Measurements from ENCODE around the gene NTN1. TPM values are rescaled to one million over a fixed set of nuclear protein-coding genes. Genes with fewer than 3 reads are reported as not detected.
A peak's percentile ranks its signal among the peaks of the same experiment; 100 is the strongest.

The NTN1 gene
- total RNA-seq, 2 donors from 2014 or later: 68.8 to 79.0 TPM

- DNase-seq (ENCODE audit: low spot score): no peak
Measured at GRCh38 chr17:9241371-9241712, 220.0 kb downstream of the NTN1 start.

GRCh38 chr17:9241774-9242496 lies 220.6 kb downstream of the NTN1 start:
- H3K4me3 ChIP-seq: peak overlapping the region; percentile 15
- peaks cover 34 to 81% of the 10 kb centered on the region in 2 donors for H3K4me1 ChIP-seq (ENCODE audit: control insufficient read depth in 1 of 2, low read depth in 2 of 2)
- DNase-seq (ENCODE audit: low spot score): no peak
- TF ChIP-seq CTCF (IDR thresholded peaks at IDR 0.05): no peak
- ATAC-seq (ENCODE audit: insufficient number of reproducible peaks, low FRiP score, low read depth): no peak
- no peaks in the 10 kb centered on the region for H3K36me3 ChIP-seq
- H3K9me3 ChIP-seq: no peaks in the 10 kb centered on the region
- H3K27me3 ChIP-seq (replicated peaks; ENCODE audit: insufficient read depth): no peaks in the 10 kb centered on the region
- H3K27ac ChIP-seq: peak overlapping the region; percentile 98 to 99

More at GRCh38 chr17:9241371-9241712, 220.0 kb downstream of the NTN1 start:
- no peak for TF ChIP-seq CTCF (IDR thresholded peaks at IDR 0.05)
- no peaks in the 10 kb centered on the region for H3K9me3 ChIP-seq
- H3K4me1 ChIP-seq (ENCODE audit: control insufficient read depth in 1 of 2, low read depth in 2 of 2): peaks cover 38 to 87% of the 10 kb centered on the region in 2 donors
- ATAC-seq (ENCODE audit: insufficient number of reproducible peaks, low FRiP score, low read depth): no peak
- no peaks in the 10 kb centered on the region for H3K27me3 ChIP-seq (replicated peaks; ENCODE audit: insufficient read depth)
- H3K36me3 ChIP-seq: no peaks in the 10 kb centered on the region
- H3K4me3 ChIP-seq: peak overlapping the region; percentile 15
- H3K27ac ChIP-seq: peak overlapping the region; percentile 98 to 99

GRCh38 chr17:9242497-9242881 lies 221.2 kb downstream of the NTN1 start:
- no peak for DNase-seq (ENCODE audit: low spot score)
- H3K9me3 ChIP-seq: no peaks in the 10 kb centered on the region
- ATAC-seq (ENCODE audit: insufficient number of reproducible peaks, low FRiP score, low read depth): no peak
- H3K4me1 ChIP-seq (ENCODE audit: control insufficient read depth in 1 of 2, low read depth in 2 of 2): peaks cover 34 to 79% of the 10 kb centered on the region in 2 donors
- no peak for TF ChIP-seq CTCF (IDR thresholded peaks at IDR 0.05)
- H3K27me3 ChIP-seq (replicated peaks; ENCODE audit: insufficient read depth): no peaks in the 10 kb centered on the region
- no peaks in the 10 kb centered on the region for H3K36me3 ChIP-seq
- H3K4me3 ChIP-seq: no peak overlapping the region
- H3K27ac ChIP-seq: peak overlapping the region; percentile 98 to 99

GRCh38 chr17:9242983-9243382 lies 221.7 kb downstream of the NTN1 start:
- ATAC-seq (ENCODE audit: insufficient number of reproducible peaks, low FRiP score, low read depth) (no peak), DNase-seq (ENCODE audit: low spot score) (no peak)
- H3K36me3 ChIP-seq: no peaks in the 10 kb centered on the region
- H3K27ac ChIP-seq: peak overlapping the region; percentile 98 to 99
- no peak for TF ChIP-seq CTCF (IDR thresholded peaks at IDR 0.05)
- H3K27me3 ChIP-seq (replicated peaks; ENCODE audit: insufficient read depth): no peaks in the 10 kb centered on the region
- H3K4me1 ChIP-seq (ENCODE audit: control insufficient read depth in 1 of 2, low read depth in 2 of 2): peaks cover 31 to 74% of the 10 kb centered on the region in 2 donors
- H3K9me3 ChIP-seq: no peaks in the 10 kb centered on the region
- no peak overlapping the region for H3K4me3 ChIP-seq

GRCh38 chr17:9244066-9245052 lies 223.0 kb downstream of the NTN1 start:
- peak; percentile 2 for ATAC-seq (ENCODE audit: insufficient number of reproducible peaks, low FRiP score, low read depth)
- Histone ChIP-seq H3K9me3 (no peaks in the 10 kb centered on the region), H3K27ac (peak overlapping the region; percentile 81 to 99), H3K4me3 (peak overlapping the region; percentile 24), H3K27me3 (replicated peaks; ENCODE audit: insufficient read depth) (no peaks in the 10 kb centered on the region), H3K4me1 (ENCODE audit: control insufficient read depth in 1 of 2, low read depth in 2 of 2) (peaks cover 28 to 60% of the 10 kb centered on the region in 2 donors), H3K36me3 (no peaks in the 10 kb centered on the region)
- no peak for DNase-seq (ENCODE audit: low spot score)
- no peak for TF ChIP-seq CTCF (IDR thresholded peaks at IDR 0.05)
